SK-N-MC (cell line): Measurements from ENCODE around the gene VRK2.

Source experiments
- EZH2 ChIP-seq: fragments of 200-600 bp; sonication (generic); IDR thresholded peaks from one replicate; pipeline ENCODE4 v1.6.1; 2017; ENCODE audit warnings: antibody characterized with exemption
- POLR2AphosphoS5 ChIP-seq: IDR thresholded peaks from 2 replicates; pipeline ENCODE4 v1.6.1; 2012; ENCODE audit warnings: mild to moderate bottlenecking, low read depth, low read length, borderline replicate concordance

- TF ChIP-seq POLR2AphosphoS5 (no peak), EZH2 (no peak)
These were observed 80.5 kb downstream of the VRK2 start for GRCh38 chr2:58127111-58127510.
